GM19467 (cell line): Measurements from ENCODE around the gene PRKCB.

Source experiments
- ATAC-seq: cut with Tn5 transposase; IDR thresholded peaks from one replicate; pipeline ENCODE4 v1.9.1; 2021; ENCODE audit warnings: mild to moderate bottlenecking, moderate library complexity; ENCODE audit not compliant: unreplicated experiment

The PRKCB gene

DNA sequence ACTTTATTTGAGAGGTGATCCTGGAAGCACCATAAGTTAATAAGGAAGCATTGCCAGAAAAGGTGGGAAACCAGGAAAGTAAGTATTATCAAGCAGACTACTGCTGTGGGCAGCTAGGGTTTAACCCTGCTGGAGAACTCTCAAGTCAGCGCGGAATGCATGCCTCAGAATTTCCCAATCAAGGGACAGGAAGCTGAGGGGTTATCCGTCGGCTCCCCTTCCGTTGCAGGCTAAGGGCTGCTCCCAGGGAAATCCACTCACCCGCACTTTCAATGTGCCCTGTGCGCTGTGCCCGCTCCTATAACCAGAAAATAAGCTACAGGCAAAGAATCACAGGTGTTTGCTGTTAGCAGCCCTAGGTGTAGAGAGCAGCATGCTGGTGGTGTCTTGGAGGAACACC lies 281.9 kb downstream of the PRKCB start:
- ATAC-seq, result no peak

DNA sequence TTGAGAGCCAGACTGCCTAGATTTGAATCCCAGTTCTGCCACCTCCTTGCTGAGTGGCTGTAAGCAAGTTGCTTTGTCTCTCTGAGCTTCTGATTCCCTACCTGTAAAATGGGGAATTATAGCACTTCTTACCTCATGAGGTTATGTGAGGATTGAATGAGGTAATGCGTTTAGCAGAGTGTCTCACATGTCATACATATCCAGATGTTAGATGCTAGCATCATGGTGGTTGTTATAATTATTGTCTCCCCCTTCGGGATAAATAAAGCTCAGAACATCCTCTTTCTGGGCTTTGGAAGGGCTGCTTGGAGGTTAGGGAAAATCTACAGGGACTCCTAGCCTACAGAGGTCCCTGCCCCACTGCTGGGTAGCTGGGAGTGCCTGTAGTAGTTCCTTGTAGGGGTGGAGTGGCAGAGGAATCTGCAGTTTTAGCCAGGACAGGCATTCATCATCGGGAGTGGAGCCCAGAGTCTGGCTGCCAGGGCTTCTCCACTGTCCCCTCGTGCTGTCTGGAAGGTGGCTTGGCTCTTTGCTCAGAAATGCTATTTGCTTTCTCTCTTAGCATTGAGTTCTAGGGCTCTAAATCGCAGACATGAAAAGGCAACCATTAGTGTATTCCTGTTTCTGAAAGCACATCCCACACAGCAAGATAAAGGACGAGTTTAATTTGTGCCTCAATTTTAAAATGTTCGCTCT lies 282.5 kb downstream of the PRKCB start:
- no peak for ATAC-seq

DNA sequence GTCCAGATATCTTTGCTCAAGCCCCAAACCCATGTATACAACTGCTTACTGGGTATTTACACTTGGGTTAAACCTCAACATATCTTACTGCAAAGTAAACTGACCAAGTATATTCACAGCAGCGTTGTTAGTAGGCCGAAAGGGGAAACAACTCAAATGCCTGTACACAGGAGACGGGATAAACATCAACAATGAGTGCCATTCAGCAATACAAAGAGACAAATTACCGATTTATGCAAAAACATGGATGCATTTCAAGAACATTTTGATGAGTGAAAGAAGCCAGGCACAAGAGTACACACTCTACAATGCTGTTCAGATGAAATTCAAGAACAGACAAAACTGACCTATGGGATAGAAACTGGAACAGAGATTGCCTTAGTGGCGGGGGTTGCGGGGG lies 284.0 kb downstream of the PRKCB start:
- ATAC-seq, result no peak

DNA sequence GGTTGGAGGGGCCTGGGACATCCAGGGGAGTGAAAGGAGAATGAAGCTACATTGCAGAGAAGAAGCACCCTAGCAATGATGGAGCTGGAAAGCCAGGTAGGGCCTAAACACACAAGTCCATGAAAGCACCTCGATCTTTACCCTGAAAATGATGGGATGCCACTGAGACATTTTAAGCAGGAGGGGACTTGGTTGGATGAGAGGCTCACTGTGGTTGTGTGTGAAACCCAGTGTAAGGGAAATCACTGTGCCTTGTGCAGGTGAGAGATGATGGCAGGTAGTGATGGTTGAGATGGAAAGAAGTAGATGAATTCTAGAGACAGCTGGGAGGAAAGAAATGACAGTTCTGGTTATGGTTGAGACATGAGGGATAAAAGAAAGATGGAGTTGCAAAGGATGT lies 287.5 kb downstream of the PRKCB start:
- no peak for ATAC-seq

DNA sequence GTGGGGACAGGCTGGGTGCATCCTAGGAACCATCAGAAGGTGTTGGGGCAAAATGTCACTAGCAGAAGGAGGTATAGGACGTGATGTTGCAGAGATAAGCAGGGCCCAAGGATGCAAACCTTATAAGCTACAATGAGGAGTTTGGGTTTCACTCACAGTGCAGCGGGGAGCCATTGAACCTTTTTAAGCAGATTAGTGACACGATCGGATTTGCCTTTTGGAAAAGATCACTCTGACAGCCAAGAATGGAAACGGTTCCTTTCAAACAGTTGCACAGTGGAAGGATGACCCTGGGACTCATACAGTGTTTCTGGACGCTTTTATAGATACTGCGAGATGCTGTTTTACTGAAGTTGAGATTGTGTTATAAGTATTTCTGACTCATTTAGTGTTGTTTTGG lies 288.5 kb downstream of the PRKCB start:
- no peak for ATAC-seq

DNA sequence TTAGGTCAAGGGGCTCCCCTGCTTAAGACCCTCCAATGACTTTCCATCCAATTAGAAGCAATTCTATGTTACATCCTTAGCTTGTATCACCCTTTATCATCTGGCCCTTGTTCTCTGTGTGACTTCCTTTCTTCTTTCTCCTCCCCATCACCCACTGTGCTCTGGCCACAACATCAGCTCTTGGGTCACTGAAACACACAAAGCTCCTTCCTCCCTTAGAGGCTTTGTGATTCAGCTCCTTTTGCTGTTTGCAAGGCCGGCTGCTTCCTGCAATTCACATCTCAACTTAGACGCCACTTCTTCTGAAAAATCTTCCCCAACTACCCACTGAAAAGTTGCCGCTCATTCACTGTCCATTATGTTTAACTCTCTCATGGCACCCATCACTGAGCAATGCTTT lies 289.4 kb downstream of the PRKCB start:
- no peak for ATAC-seq

DNA sequence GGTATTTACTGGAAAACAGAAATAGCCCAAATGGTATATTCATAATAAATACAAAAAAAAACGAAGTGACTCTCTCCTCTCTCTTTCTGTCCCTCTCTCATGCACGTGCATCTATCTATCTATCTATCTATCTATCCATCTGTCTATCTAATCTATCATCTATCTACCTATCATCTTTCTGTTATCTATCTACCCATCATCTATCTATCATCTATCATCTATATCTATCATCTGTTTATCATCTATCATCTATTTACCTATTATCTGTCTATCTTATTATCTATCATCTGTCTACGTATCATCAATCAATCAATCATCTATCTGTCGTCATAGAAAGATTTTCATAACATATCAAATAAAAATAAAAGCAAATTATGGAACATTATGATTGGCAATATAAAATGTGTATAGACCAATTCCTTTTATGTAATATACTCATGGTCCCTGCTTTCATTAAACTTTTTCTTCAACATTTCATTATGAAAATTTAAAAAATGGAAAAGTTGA lies 293.7 kb downstream of the PRKCB start:
- no peak for ATAC-seq

DNA sequence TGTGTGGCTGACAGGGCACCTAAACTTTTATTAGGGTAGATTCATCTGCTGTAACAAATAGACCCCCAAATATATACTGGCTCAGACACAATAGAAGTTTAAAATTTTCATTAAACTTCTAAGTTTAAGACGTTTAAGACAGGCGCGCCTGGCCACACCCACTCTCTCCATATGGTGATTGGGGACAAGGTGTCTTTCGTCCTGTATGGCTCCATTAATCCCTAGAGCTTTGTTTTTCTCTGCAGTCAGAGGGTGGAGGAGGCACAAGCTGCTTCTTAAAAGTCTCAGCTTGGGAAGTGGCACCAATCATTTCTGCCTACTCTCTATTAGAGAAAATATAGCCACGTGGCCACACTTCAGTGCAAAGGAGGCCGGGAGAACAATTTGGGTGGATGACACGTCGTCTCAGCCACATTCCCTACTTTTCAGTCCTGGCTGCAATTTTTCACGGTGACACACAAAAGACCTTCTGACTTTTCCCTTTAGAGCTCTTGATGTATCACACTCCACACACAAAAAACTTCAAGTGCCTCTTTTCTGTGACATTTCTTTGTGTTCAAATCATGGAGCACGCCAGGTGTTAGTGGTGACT lies 294.8 kb downstream of the PRKCB start:
- no peak for ATAC-seq

DNA sequence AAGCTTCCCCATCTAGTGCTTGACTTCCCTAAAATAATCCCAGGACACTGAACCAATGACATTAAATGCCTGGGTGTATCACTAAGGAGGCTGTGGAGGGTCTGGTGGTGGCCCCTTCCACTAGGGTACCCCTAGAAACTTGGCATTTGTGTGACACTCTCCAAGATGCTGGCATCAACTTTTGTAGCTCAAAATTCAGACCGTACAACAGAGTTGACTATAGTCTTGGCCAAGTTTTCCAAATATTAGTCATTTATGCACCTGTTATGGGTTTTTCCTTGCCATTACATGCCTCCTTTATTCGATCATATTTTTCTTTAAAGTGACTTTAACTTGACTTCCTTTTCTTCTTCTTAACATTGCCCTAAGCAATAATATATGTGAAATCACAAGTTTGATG lies 295.5 kb downstream of the PRKCB start:
- no peak for ATAC-seq

DNA sequence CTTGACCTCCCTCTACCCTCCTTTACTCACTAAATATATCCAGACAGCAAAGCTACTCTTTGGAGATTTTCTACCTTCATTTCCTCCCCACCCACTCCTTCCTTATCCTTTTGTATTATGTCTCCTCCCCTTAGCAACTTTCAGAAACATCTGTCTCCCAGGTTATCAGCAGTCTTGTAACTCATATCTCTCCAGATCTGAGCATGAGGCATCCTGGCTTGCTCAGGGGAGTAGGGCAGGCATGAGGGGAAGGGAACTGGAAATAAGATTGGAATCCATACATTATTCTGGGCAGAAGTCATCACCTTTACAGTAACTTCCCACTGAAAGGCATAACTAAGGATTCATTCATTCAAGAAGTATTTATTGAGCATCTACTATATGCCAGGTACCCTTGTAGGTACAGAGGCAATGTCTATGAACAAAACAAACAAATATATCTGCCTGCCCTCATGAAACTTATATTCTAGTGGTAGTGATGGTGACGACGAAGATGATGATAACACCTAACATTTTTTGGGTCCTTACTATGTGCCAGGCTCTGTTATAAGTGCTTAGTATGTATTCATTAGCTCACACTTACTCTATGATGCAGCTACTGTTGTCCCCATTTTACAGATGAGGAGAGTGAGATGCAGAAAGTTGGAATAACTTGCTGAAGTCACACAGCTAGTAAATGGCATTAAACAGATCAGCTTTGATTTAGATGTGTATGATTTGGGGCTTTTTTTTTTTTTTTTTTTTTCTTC lies 296.4 kb downstream of the PRKCB start:
- ATAC-seq, result no peak

DNA sequence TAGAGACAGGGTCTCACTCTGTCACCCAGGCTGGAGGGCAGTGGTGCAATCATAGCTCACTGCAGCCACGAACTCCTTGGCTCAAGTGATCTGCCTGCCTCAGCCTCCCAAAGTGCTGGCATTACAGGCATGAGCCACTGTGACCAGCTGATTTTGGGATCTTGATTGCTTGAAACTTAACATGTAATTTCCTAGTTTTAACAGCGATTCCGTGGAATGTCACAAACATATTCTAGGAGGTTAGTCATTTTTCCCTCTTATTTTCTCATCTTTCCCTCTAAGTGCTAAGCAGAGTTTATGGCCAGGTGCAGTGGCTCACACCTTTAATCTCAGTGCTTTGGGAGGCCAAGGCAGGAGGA lies 297.0 kb downstream of the PRKCB start:
- ATAC-seq, result no peak

DNA sequence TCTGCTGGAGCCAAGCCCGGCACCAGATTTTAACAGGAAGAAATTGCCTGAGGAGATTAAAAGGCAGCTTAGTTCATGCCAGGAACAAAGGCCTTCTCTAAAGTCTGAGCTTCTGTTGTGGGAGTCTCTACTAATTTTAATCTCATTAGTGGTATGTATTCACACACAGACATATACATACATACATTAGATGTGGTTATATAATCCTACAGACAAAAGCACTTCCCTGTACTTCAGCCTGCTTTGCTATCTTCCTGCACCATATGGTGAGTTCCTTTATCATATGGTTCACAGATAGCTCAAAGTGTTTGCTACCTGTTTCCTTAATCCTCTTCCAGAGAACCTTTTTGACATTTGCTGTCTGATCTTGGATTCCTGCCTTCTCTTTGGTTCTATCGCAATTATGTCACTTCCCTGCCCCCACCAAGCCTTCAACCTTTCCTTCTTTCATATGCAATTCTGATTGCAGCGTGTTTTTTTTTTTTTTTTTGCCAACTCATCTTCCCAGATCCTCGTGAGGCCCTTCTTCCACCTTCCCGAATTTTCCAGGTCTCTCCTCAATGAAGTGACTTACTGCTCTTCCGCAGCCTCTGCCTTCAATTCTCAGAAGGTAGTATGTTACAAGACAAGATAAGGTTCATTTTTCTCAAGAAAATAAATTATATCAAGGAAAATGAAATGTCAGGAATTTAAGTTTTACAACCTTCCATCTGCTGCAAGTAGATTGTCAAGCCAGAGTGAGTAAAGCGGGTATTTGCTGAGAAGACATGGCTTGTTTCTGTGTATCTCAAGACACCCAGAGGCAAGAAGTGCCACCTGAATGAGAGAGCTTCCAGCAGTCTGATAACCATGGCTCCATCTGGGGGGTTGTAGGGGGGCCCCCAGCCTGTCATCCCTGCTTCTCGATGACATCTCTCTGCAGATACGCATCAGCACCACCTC lies 300.1 kb downstream of the PRKCB start:
- ATAC-seq, result no peak

DNA sequence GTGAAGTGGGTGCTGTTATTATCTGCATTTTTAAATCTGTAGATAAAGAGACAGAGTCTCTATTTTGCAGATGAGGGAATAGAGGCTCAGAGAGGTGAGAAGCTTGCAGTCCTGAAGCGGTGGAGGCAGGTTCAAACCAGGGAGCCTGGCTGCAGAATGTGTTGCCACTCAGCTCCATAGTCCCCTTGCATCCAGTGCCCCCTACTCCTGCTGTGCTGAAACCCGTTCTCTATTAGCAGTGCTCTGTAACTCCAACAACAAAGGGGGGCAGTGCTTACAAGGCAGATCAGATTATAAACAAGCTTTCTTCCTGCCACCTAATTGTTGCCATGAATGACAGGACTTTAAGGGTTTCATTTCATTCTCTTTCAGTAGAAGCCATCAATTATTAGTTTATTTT lies 302.2 kb downstream of the PRKCB start:
- ATAC-seq, result no peak

DNA sequence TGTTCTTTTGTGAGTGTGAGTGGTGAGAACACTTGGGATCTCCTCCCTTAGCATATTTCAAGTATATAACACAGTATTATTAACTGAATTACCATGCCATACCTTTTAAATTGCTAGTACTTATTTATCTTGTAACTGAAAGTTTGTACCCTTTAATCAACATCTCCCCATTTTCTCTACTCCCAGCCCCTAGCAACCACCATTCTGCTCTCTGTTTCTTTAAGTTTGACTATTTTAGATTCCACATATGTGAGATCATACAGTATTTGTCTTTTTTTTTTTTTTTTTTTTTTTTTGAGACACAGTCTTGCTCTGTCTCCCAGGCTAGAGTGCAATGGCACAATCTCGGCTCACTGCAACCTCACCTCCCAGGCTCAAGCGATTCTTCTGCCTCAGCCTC lies 302.8 kb downstream of the PRKCB start:
- no peak for ATAC-seq

DNA sequence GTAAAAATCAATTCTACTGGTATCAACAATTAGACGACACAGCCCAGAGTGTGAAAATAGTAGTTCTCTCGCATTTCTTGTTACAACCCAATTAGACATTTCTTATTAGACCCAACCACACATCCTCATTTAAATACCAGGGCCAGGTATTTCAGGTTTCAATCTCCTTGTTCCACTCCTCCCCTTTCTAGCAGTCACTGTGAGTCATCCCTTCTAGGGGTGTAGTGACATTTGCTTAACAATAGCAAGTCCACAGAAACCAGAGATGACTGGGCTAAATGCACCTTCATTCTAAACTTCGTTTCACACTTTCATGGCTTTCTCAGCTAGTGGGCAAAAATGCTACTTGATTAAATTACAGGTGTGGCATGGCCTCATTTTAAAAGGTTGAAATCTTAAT lies 303.5 kb downstream of the PRKCB start:
- no peak for ATAC-seq

DNA sequence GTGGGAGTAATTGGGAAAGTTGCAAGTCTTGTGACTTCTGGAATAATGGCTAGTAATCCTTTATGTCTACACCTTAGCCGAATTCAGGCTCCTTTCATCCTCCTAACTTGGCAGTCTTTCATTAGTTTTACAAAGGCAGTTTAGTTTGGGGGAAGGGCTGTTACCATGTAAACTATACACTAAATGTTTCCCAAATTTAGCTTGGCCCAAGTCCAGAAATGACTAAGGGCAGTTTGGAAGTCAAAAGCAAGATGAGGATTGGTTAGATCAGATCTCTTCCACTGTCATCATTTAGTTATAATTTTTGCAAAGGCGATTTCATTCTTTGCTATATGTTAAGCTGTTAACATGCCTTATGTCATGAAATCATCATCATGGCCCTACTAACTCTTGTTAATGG lies 304.9 kb downstream of the PRKCB start:
- no peak for ATAC-seq

DNA sequence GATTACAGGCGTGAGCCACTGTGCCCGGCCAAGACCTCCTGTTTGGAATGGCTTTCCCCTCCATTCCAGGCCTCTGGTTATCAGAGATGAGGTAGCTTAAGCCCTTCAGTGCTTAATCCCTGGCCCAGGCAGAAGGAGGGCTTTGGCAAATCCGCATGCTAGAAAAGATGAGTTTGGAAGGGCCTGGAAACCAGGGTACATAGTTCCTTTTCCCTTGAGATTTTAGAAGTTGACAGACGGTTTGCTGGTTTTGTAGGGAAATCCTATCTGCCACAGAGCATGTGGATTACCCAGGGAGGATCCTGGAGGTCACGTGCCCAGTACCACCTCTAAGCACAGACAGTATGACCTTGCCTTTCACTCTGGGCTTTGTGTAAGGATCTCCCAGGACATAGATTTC lies 305.7 kb downstream of the PRKCB start:
- no peak for ATAC-seq

DNA sequence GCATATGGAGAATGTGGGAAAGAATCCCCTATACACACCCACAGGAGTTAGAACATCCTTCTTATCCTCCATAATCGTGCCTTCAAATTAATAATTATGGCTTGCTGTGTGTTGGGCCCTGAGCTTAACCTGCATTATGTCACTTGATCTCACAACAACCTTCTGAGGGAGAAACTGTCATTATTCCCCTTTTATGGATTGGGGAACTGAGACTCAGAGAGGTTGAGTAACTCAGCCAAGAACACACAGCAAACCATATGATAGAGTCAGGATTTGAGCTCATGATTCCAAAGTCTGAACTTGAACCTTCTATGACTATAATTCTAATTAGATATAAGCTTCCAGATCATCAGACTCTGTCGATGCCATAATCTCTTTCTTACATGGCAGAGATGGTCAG lies 306.1 kb downstream of the PRKCB start:
- no peak for ATAC-seq

DNA sequence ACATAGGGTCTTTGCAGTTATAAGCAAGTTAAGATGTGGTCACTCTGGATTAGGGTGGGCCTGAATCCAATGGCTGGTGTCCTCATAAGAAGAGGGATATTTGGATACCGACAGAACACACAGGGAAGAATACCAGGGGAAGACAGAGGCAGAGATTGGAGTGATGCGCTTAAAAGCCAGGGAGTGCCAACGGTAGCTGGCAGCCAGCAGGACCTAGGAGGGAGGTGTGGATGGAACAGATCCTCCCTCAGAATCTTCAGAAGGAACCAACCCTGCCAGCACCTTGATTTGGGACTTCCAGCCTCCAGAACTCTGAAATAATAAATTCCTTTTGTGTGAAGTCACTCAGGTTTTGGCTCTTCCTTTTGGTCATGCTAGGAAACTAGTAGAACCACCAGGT lies 310.1 kb downstream of the PRKCB start:
- ATAC-seq, result no peak

DNA sequence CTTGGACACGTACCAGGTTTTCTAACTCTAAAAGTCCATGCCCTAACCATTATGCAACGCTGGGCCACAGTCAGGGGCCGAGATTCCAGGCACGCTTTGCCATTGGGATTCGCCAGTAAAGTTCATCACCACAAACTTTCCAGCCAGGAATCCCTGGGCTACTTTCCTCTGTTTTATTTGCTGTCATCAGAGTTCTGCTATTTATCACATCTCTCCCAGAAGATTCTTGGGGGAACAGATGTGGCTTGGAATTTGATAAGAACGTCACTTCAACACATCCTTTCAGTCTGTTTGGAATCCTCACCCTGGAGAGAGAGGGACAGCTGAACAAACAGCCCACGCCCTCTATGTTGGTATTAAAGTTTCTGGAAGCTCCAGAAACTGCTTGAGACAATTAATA lies 310.7 kb downstream of the PRKCB start:
- no peak for ATAC-seq

DNA sequence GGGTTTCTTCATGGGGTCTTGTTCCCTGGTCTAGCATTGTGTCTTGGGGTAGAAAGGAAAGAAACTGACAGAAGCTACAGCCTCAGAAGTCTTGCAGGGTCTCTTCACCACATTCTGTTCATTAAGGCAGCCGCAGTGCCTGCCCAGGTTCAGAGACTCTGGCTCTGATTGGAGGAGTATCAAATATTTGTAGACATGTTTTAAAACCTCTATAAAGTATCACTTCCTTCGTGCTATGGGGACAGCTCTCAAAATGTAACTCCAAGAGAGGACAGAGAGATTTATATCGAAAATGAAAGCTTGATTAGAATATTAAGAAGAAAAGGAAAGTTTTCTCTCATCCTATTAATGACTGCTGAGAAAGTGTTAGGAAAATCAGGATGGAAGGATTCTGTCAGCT lies 313.3 kb downstream of the PRKCB start:
- no peak for ATAC-seq
